OCI-LY7 (cell line): Measurements from ENCODE around the gene XKR7.

Source experiments
- CTCF ChIP-seq: fragments of 200-600 bp; sonication (generic); conservative IDR thresholded peaks from 2 replicates; pipeline ENCODE4 v1.5.1; 2014; ENCODE audit warnings: mild to moderate bottlenecking, antibody characterized with exemption, low read length, moderate library complexity, mixed read lengths
- EZH2phosphoT487 ChIP-seq: fragments of 200-600 bp; sonication (generic); IDR thresholded peaks from 2 replicates; pipeline ENCODE4 v1.6.1; 2018; ENCODE audit warnings: low read depth, borderline replicate concordance, mild to moderate bottlenecking, mixed run types, antibody characterized with exemption, low read length, moderate library complexity, mixed read lengths

GRCh38 chr20:31991339-31991705 is 23.4 kb downstream of the XKR7 start:
- TF ChIP-seq CTCF, result no peak
- TF ChIP-seq EZH2phosphoT487, result no peak
